CD14-positive monocyte (primary cell): Measurements from ENCODE around the gene ARHGEF3. TPM values are rescaled to one million over a fixed set of nuclear protein-coding genes. Genes with fewer than 3 reads are reported as not detected.

Experiments
- DNase-seq, 3 donors: peaks; one replicate each; pipeline ENCODE4 v3.0.0-alpha.2; 2011 to 2022
- H2AFZ ChIP-seq: 2 replicates; pipeline ENCODE4 v1.6.0; 2012; ENCODE audit warnings: mild to moderate bottlenecking, low read depth, low read length, inconsistent platforms; ENCODE audit not compliant: insufficient read depth, poor library complexity, severe bottlenecking
- H3K27ac ChIP-seq, 2 donors: 1 replicate in 1 of 2; 2 replicates in 1 of 2; pipeline ENCODE4 v1.5.1; 2012 to 2013; ENCODE audit warnings: low read length in 2 of 2, control low read depth in 1 of 2, inconsistent platforms in 1 of 2, low read depth in 1 of 2, mild to moderate bottlenecking in 1 of 2
- H3K27me3 ChIP-seq, 2 donors: one replicate each; pipeline versions ENCODE4 v1.6.0 to v1.6.1; 2011 to 2013; ENCODE audit warnings: low read length in 2 of 2; ENCODE audit not compliant: control insufficient read depth in 2 of 2, insufficient read depth in 2 of 2
- H3K36me3 ChIP-seq, 2 donors: replicated peaks in 1 of 2; 1 replicate in 1 of 2; 2 replicates in 1 of 2; pipeline versions ENCODE4 v1.5.1 to v1.6.1; 2012 to 2013; ENCODE audit warnings: low read length in 2 of 2, control low read depth in 1 of 2, inconsistent platforms in 1 of 2, mild to moderate bottlenecking in 1 of 2; ENCODE audit not compliant: insufficient read depth in 2 of 2, control insufficient read depth in 1 of 2
- H3K4me1 ChIP-seq, 2 donors: 1 replicate in 1 of 2; 2 replicates in 1 of 2; pipeline versions ENCODE4 v1.5.1 to v1.6.1; 2012 to 2013; ENCODE audit warnings: low read length in 2 of 2, control low read depth in 1 of 2, inconsistent platforms in 1 of 2, mild to moderate bottlenecking in 1 of 2, moderate library complexity in 1 of 2; ENCODE audit not compliant: insufficient read depth in 2 of 2, control insufficient read depth in 1 of 2
- H3K4me2 ChIP-seq: replicated peaks from 2 replicates; pipeline ENCODE3; 2012; ENCODE audit warnings: low read length, moderate library complexity, mild to moderate bottlenecking; ENCODE audit not compliant: poor library complexity, severe bottlenecking; ENCODE audit errors: extremely low read depth
- H3K4me3 ChIP-seq, 3 experiments: fragments of 200-600 bp in 1 of 3; sonication (generic) in 1 of 3; replicated peaks in 1 of 3; 1 replicate in 2 of 3; 2 replicates in 1 of 3; pipeline ENCODE4 v1.5.1; 2011 to 2013; ENCODE audit warnings: low read length in 3 of 3, mild to moderate bottlenecking in 3 of 3, control low read depth in 2 of 3, low read depth in 2 of 3, inconsistent platforms in 1 of 3, moderate library complexity in 1 of 3
- H3K79me2 ChIP-seq: 2 replicates; pipeline ENCODE4 v1.6.0; 2012; ENCODE audit warnings: mild to moderate bottlenecking, control low read depth, inconsistent platforms, low read length, moderate library complexity; ENCODE audit not compliant: insufficient read depth
- H3K9ac ChIP-seq: 2 replicates; pipeline ENCODE4 v1.6.0; 2017; ENCODE audit warnings: low read length, mild to moderate bottlenecking; ENCODE audit not compliant: insufficient read depth, poor library complexity, severe bottlenecking
- H3K9me3 ChIP-seq, 2 donors: replicated peaks in 1 of 2; 1 replicate in 1 of 2; 2 replicates in 1 of 2; pipeline versions ENCODE4 v1.5.1 to v1.6.1; 2012 to 2013; ENCODE audit warnings: low read length in 2 of 2, control low read depth in 1 of 2; ENCODE audit not compliant: control insufficient read depth in 1 of 2, insufficient read depth in 1 of 2
- H4K20me1 ChIP-seq: 2 replicates; pipeline ENCODE4 v1.6.0; 2012; ENCODE audit warnings: mild to moderate bottlenecking, low read length, control low read depth, moderate library complexity; ENCODE audit not compliant: insufficient read depth
- H3K27ac Mint-ChIP-seq, 7 donors: one replicate each; pipeline ENCODE4 v1.8.0; 2020; ENCODE audit warnings: mild to moderate bottlenecking in 7 of 7, mixed read lengths in 7 of 7, moderate library complexity in 6 of 7, inconsistent platforms in 2 of 7
- H3K27me3 Mint-ChIP-seq, 3 donors: one replicate each; pipeline ENCODE4 v1.8.0; 2021 to 2022; ENCODE audit warnings: low read depth in 3 of 3, mild to moderate bottlenecking in 3 of 3, mixed read lengths in 3 of 3, moderate library complexity in 3 of 3, inconsistent platforms in 1 of 3
- H3K36me3 Mint-ChIP-seq, 2 donors: one replicate each; pipeline ENCODE4 v1.8.0; 2020; ENCODE audit warnings: mixed read lengths in 2 of 2, inconsistent platforms in 1 of 2, mild to moderate bottlenecking in 1 of 2
- H3K4me1 Mint-ChIP-seq: one replicate; pipeline ENCODE4 v1.8.0; 2020; ENCODE audit warnings: mild to moderate bottlenecking, mixed read lengths
- H3K4me3 Mint-ChIP-seq, 2 donors: one replicate each; pipeline ENCODE4 v1.8.0; 2020; ENCODE audit warnings: mild to moderate bottlenecking in 2 of 2, mixed read lengths in 2 of 2, moderate library complexity in 1 of 2
- H3K9me3 Mint-ChIP-seq, 7 donors: one replicate each; pipeline ENCODE4 v1.8.0; 2020 to 2022; ENCODE audit warnings: mixed read lengths in 7 of 7, mild to moderate bottlenecking in 6 of 7, moderate library complexity in 6 of 7, inconsistent platforms in 2 of 7
- CTCF ChIP-seq: fragments of 200-600 bp; IDR thresholded peaks from one replicate; pipeline ENCODE4 v1.8.0; 2022; ENCODE audit warnings: antibody characterized with exemption, mild to moderate bottlenecking
- intact Hi-C, 2 donors: fragments of 100-400 bp; cut with micrococcal nuclease; formaldehyde crosslinking; loops; one replicate each; pipeline versions ENCODE4 v1.15.0 to v1.15.1; 2023
- polyA plus RNA-seq, 3 donors: library from polyadenylated mRNA; depleted of rRNA in 1 of 3; unstranded in 2 of 3; stranded (reverse) in 1 of 3; fragments of 300-500 nt in 2 of 3; fragments of >200 nt in 1 of 3; fragmentation: Illumina TruSeq in 2 of 3; gene quantifications; 1 replicate in 2 of 3; 2 replicates in 1 of 3; pipeline ENCODE4 v1.2.3, GENCODE V29; 2012 to 2021

ARHGEF3 gene
- polyA plus RNA-seq, 3 donors, result 22.6 to 29.5 (median 26.5) TPM

GRCh38 chr3:56680054-56680580 lies 121.6 kb downstream of the ARHGEF3 start:
- H3K4me1 ChIP-seq, result peaks cover 20 to 37% of the 10 kb centered on the region in 2 donors

More at GRCh38 chr3:56680054-56680580, 121.6 kb downstream of the ARHGEF3 start:
- Mint-ChIP-seq H3K36me3 (peaks cover 5 to 25% of the 10 kb centered on the region in 2 donors), H3K4me1 (peaks cover 37% of the 10 kb centered on the region), H3K27ac (no peak overlapping the region), H3K4me3 (no peak overlapping the region), H3K9me3 (peaks cover 0 to 10% (median 5%) of the 10 kb centered on the region in 7 donors), H3K27me3 (peaks cover 0 to 1% (median 0%) of the 10 kb centered on the region in 3 donors)
- H3K27ac ChIP-seq, result no peak overlapping the region
- H3K4me3 ChIP-seq, result no peak overlapping the region
- no peak for DNase-seq
- peaks cover 40% of the 10 kb centered on the region for H4K20me1 ChIP-seq
- no peaks in the 10 kb centered on the region for H3K27me3 ChIP-seq
- no peak overlapping the region for H3K9ac ChIP-seq
- intact Hi-C loops, result loop anchor here (5.0 to 10.0 kb wide), 3 partner anchors 77 to 405 kb away; partner anchors contain the start of gene ARHGEF3 (in 1 of the 2)
- no peak overlapping the region for H2AFZ ChIP-seq
- no peak for TF ChIP-seq CTCF
- H3K4me2 ChIP-seq, result no peak overlapping the region
- H3K79me2 ChIP-seq, result peaks cover 78% of the 10 kb centered on the region
- peaks cover 0 to 14% of the 10 kb centered on the region in 2 donors for H3K36me3 ChIP-seq
- H3K9me3 ChIP-seq, result peaks cover 0 to 6% of the 10 kb centered on the region in 2 donors

Other genes with a start within 250 kb of the ARHGEF3 start
- gene CCDC66, start 244.8 kb downstream of the ARHGEF3 start, polyA plus RNA-seq, result 1 to 10 TPM; 4.4 to 6.8 (median 4.7) TPM
- gene TASOR, start 118.7 kb downstream of the ARHGEF3 start, polyA plus RNA-seq, result 10 to 100 TPM; 10.8 to 27.4 (median 18.6) TPM